ENCODE measurements around the gene GNG13. TPM values are rescaled to one million over a fixed set of nuclear protein-coding genes. Genes with fewer than 3 reads are reported as not detected.

GNG13 gene
- total and polyA plus RNA-seq, 2 experiments from 2014 or later: 0.29 TPM; not detected in 1

GRCh38 chr16:764184-764750 is 36.3 kb downstream of the GNG13 start:
- Mint-ChIP-seq H3K27ac (no peak overlapping the region), H3K4me3 (no peak overlapping the region), H3K36me3 (ENCODE audit: low read depth) (no peaks in the 10 kb centered on the region), H3K27me3 (ENCODE audit: insufficient read depth, low read depth, poor library complexity) (peaks cover 17% of the 10 kb centered on the region), H3K4me1 (no peaks in the 10 kb centered on the region; the same call in 1 of the 3 replicates), H3K9me3 (no peaks in the 10 kb centered on the region; the same call in 2 of the 3 replicates)
- H3K4me2 ChIP-seq: no peak overlapping the region
- TF ChIP-seq POLR2AphosphoS5 (IDR thresholded peaks at IDR 0.05; ENCODE audit: low read depth) (no peak), ZNF462 (CRISPR knock-in tag; IDR thresholded peaks at IDR 0.05) (no peak), REST (IDR thresholded peaks at IDR 0.05; ENCODE audit: unreplicated experiment) (no peak), NANOG (IDR thresholded peaks at IDR 0.05; ENCODE audit: borderline replicate concordance) (no peak), JUNB (IDR thresholded peaks at IDR 0.05; ENCODE audit: unreplicated experiment) (no peak)
- ATAC-seq (no peak), DNase-seq (ENCODE audit: low spot score) (no peak)
- H3K27me3 ChIP-seq (ENCODE audit: insufficient read depth): no peaks in the 10 kb centered on the region
- no peak overlapping the region for H3K4me3 ChIP-seq
- H3F3A ChIP-seq (replicated peaks; ENCODE audit: low read depth): 0 out of 2 replicates have a peak, but pooled peaks cover 3% of the 10 kb centered on the region
- H3K36me3 ChIP-seq (ENCODE audit: insufficient read depth): no peaks in the 10 kb centered on the region
- no peaks in the 10 kb centered on the region for H3K9me2 ChIP-seq (ENCODE audit: insufficient read depth)
- H3K27ac ChIP-seq (ENCODE audit: low read depth): no peak overlapping the region
- H3K4me1 ChIP-seq (ENCODE audit: insufficient read depth): no peaks in the 10 kb centered on the region
- no peaks in the 10 kb centered on the region for H4K20me1 ChIP-seq (replicated peaks; ENCODE audit: insufficient read depth)
- no peak overlapping the region for H2AFZ ChIP-seq
- no peaks in the 10 kb centered on the region for H3K79me2 ChIP-seq (replicated peaks; ENCODE audit: insufficient read depth)
